Stimulated activated CD8-positive, alpha-beta memory T cell treated with anti-CD3 and anti-CD28 coated beads, Interleukin-7, amount 100 ng/mL, for 48 hours (primary cell): ENCODE measurements around the gene NTMT1.
"Not testable (repeated sequence)": the region's sequence is repeated elsewhere in the genome, so short reads cannot be mapped to it uniquely, and the experiment has no call there.

Source experiments
- DNase-seq, 2 donors: peaks; one replicate each; pipeline ENCODE4 v3.0.0-alpha.2; 2020; ENCODE audit warnings: low read depth in 1 of 2; ENCODE audit errors: extremely low read depth in 1 of 2

NTMT1 gene

GRCh38 chr9:129626079-129626624 lies at the start of gene NTMT1:
Gene NTMT1, plus strand, starts transcription at chr9:129626163. Its CDS starts 6,541 bp downstream, at chr9:129632704.
- DNase-seq, result peak; percentile 75 to 76

DNA sequence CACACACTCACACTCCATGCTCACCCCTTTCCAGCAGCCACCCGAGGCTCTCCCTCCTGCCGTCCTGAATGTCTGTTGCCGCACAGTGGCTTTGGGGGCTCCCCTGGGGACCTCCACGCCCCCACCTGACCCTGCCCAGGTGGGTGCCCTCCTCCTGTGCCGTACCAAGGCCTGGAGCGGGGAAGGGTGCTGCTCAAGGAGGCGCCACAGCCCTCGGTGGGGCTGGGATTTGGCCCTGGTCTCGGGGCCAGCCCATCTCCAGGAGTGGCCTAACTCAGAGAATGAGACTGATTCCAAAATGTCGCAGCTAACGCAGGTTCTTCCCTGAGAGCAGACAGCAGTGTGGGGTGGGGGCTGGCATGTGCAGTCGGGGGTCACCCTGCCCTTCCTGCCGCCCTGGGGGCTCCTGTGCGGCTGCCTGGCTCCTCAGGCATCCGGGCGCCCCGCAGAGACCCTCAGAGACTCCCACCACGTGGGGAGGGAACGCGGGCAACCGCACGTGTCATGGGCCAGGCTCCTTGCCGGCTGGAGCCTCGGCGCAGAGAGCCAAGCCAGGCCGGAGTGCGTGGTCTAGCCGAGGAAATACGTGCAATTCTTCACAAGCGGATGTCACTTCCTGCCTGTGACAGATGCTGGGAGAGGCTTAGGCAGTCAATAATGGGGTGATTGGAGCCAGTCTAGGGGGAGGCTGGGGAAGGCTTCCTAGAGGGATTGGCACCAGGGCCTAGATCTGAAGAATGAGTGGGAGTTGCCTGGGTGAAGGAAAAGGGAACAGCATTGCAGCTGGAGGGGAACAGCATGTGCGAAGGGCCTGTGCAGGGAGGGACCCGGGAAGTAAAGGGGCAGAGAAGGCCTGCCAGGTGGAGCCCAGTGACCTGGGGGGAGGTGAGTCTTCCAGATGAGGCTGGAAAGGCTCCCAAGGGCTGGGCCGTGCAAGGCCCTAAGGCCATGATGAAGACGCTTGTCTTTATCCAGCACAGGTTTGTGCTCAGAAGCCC lies 49.1 kb upstream of the NTMT1 start:
- no peak for DNase-seq

- no peak for DNase-seq
These were observed 46.7 kb upstream of the NTMT1 start for GRCh38 chr9:129579294-129579693.

- no peak for DNase-seq
These were observed 45.6 kb upstream of the NTMT1 start for GRCh38 chr9:129580211-129580915.

DNA sequence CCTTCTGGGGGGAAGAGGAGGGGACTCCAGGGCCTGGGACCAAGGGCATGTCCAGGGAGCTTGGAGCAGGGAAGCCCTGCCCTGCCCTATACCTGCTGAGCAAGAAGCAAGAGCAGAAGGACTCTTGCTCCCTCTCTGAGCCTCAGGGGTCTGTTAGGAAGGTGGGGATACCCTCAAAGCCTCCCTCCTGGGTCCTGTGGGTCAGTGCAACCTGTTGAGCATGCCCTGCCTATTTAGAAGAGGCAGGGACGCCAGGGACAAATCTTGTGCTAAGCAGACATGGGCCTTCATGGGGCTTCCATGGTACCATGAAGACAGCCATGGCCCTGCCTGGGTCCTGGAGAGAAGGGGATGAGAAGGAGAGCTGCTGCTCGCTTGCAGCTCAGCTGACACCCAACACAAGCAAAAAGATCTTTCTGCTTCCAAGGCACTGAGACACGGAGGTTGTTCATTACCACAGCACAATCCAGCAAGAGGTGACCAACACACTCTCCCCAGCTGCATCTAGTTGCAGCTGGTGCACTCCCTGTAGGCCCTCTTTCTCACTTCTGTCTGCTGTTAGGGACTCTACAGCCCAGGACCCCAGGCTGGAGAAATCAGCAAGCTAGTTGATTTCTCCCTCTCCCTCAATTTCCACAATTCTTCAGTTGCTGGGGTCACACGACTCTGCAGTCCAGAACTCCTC lies 44.3 kb upstream of the NTMT1 start:
- no peak for DNase-seq

DNA sequence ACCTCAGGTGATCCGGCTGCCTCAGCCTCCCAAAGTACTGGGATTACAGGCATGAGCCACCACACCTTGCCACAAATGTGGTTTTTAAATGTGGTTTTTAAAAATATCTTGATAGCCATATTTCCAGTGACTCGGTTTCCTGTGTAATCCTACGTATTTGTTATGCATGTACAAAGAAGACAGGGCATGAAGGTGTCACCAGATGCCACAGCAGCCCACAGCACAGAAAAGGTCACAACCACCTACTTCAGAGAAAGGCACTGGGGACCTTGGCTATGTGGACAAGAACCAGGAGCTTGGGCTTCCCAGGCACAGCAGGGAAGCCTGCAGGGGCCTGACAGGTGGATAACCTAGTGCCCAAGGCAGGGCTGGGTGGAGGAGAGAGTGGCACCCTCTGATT lies 43.1 kb upstream of the NTMT1 start:
- no peak for DNase-seq

DNA sequence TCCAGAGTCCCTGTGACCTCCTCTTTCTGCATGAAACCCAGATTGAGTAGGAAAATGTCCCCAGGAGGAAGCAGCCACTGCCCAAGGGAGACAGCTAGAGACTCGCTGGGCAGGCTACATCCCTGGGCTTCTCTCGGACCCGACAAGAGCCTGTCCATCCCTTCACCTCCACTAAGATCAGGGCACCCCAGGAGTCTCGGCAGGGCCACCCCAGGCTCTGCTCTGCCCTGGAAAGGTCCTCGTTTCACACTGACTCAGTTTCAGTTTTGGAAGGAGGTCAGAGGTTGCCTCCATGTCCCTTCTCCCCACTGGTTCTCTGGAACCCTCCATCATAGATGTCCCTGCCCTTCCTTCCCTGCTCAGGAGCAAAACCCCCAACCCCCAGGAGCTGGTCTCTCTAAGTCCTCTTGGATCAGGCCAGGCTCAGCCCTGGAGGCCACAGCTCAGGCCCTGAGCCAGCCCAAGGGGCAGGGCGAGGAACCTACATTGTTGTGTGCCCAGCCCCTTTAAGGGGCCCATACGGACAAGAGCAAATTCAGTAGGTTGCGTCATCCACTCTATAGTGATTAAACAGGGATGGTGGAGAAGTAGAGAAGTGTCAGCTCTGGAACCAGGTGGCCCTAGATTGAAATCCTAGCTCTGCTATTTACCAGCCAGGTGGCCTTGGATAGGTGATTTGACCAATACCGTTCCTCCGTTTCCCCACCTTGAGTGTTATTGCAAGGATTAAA lies 42.5 kb upstream of the NTMT1 start:
- no peak for DNase-seq

DNA sequence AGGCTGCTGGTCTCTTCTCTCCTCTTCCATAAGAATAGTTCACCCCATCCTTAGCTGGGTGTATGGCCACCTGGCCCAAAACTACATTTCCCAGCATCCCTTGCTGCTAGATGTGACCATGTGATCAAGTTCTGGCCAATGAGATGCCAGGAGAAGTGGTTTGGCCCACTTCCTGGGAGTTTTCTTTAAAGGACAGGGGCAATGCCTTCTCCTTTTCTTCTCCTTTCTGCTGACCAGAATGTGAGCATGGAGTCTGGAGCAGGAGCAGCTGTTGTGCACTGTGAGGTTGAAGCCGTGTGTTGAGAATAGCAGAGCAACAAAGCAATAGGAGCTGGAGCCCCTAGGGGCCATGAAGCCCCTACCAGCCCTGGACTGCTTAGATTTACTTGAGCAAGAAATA lies 41.8 kb upstream of the NTMT1 start:
- DNase-seq, result peak in 1 of 2 donors; percentile 60

GRCh38 chr9:129585352-129585751 lies 40.6 kb upstream of the NTMT1 start:
- DNase-seq, result no peak

- no peak for DNase-seq
These were observed 39.7 kb upstream of the NTMT1 start for GRCh38 chr9:129586245-129586644.

DNA sequence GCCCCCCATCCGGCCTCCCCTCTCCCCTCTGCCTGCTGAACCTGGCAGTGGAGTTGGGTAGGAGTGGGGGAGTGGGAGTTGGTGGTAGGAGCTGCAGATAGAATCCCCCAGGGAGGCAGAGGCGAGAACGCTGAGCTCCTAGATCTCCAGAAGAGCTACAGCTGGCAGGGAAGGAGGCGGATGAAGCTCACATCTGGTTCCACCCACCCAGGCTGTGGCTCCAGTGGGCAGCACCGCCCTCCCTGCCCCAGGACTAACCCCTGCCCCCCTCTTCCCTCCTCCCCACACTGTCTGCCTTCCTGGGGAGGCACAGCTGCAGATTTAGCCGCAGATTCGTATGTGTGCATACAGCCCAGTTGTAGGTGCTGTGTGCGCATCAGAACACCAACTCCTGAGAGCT lies 39.3 kb upstream of the NTMT1 start:
- DNase-seq, result no peak

DNA sequence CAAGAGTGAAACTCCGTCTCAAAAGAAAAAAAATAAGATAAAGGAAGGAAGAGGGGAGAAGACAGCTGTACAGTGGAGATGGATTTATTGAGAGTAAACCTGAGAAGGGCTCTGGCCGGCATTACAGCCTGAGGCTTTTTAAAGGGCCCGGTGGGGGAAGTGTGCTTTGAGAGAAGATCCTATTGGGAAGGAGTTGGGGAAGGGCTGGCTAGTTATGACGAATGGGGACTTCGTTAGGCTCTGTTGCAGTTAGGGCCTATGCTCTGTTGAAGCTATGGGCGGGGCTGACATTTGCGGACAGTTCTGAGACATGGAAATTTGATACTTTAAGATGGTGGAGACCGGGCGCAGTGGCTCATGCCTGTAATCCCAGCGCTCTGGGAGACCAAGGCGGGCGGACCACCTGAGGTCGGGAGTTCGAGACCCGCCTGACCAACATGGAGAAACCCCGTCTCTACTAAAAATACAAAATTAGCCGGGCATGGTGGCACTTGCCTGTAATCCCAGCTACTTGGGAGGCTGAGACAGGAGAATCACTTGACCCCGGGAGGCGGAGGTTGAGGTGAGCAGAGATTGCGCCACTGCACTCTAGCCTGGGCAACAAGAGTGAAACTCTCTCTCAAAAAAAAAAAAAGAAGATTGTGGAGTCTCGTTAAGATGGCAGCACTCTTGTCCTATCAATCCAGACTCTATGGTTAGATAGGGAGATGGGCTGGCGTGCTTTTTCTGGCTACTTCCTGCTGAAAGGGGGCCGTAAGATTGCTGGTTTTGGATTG lies 38.3 kb upstream of the NTMT1 start:
- DNase-seq, result no peak

GRCh38 chr9:129590466-129590865 lies 35.5 kb upstream of the NTMT1 start:
- DNase-seq, result no peak

DNA sequence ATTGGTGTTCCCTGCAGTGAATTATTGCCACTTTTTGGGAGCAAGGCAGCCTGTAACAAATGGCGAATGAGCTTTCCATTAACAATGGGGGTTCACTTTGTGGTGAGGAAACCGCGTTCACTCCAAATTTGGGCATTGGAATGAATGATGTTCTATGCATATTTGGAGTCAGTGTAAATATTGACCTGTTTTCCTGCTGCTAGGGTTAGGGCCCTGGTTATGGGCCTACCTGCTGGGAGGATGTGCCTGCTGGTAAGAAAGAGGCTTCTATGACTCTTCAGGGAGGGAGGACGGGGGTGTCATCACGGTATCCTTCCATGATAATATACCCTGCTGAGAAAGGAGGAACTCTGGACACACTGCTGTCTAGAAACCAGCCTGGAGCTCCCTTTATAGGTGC lies 34.0 kb upstream of the NTMT1 start:
- no peak for DNase-seq

- not testable (repeated sequence) for DNase-seq
These were observed 33.2 kb upstream of the NTMT1 start for GRCh38 chr9:129592790-129593189.

DNA sequence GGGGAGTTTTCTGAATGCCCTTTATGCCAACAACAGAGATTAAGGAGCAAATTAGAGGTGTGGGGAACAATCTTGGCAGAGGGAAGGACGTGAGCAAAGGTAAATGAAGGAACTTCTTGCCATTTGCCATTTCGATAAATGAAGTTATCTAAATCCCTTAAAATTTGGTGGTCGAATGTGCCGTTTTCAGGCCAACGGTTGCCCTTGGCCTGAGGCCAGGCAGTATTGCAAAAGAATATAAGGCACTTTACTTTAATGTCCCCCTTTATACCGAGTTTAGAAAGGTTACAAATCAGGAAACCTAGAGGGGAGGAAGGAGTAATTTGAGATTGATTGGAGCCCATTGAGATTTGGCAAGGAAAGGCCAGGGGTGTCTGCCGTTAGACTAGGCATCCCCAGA lies 31.3 kb upstream of the NTMT1 start:
- DNase-seq, result no peak

DNA sequence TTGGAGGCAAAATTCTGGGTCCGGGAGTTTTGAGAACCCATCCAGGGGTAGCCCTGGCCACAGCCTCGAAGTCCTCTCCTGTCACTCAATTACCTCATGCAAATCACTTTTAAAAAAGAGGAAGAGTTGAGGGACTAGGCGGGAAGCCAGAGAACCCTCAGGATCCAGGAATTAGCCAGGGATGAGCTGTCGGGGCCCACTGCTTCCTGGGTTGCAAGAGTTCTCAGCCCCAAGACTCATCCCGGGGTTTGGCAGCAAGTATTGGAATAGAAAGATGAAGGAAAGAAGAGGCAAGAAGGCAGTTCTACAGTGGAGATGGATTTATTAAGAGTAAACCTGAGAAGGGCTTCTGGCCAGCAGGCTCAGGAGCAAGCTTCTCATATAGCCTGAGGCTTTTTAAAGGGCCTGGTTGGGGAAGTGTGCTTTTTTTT lies 30.6 kb upstream of the NTMT1 start:
- no peak for DNase-seq

DNA sequence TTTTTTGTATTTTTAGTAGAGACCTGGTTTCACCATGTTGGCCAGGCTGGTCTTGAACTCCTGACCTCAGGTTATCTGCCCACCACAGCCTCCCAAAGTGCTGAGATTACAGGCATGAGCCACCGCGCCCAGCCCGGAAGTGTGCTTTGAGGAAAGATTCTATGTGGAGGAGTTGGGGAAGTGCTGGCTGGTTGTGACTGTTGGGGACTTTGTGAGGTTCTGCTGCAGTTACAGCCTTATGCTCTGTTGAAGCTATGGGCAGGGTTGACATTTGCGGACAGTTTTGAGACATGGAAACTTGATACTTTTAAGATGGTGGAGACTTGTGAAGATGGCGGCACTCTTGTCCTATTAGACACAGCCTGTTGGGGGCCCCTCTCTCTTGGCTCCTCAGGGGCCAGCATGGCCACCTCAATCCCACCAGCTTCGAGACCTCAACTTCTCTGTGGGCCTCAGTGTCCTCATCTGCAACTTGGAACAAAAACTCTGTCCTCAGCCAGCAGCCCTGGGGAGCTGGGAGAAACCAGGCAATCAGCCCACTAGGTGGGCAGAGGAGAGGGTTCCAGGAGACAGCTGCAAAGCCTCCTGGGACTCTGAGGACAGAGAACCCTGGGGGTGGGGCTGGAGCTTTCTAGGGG lies 29.9 kb upstream of the NTMT1 start:
- DNase-seq, result no peak
